HG03432 (cell line): Measurements from ENCODE around the gene RNU2-1.
"Not testable (repeated sequence)": the region's sequence is repeated elsewhere in the genome, so short reads cannot be mapped to it uniquely, and the experiment has no call there.

Experiments used
- ATAC-seq: cut with Tn5 transposase; IDR thresholded peaks from one replicate; pipeline ENCODE4 v1.9.1; 2021; ENCODE audit warnings: mild to moderate bottlenecking, moderate library complexity; ENCODE audit not compliant: unreplicated experiment

Gene RNU2-1

GRCh38 chr17:43216762-43217613, 16.8 kb downstream of the RNU2-1 start:
- ATAC-seq: no peak

- ATAC-seq: no peak
These were observed 17.4 kb downstream of the RNU2-1 start for GRCh38 chr17:43216369-43216761.

- no peak for ATAC-seq
These were observed 18.4 kb downstream of the RNU2-1 start for GRCh38 chr17:43215341-43215740.

GRCh38 chr17:43213545-43213944, 20.2 kb downstream of the RNU2-1 start:
- no peak for ATAC-seq

- ATAC-seq: no peak
These were observed 20.9 kb downstream of the RNU2-1 start for GRCh38 chr17:43212641-43213490.

GRCh38 chr17:43211480-43212402, 22.0 kb downstream of the RNU2-1 start, which contains the start of gene TMEM106A:
TMEM106A (plus strand) TSS chr17:43211875; CDS start chr17:43213042, 1,167 bp downstream.
- ATAC-seq: peak; percentile 70

- ATAC-seq: no peak
These were observed 22.7 kb downstream of the RNU2-1 start for GRCh38 chr17:43211123-43211479.

- ATAC-seq: no peak
These were observed 23.2 kb downstream of the RNU2-1 start for GRCh38 chr17:43210576-43210975.

- ATAC-seq: not testable (repeated sequence)
These were observed 30.8 kb downstream of the RNU2-1 start for GRCh38 chr17:43203013-43203412.

GRCh38 chr17:43200127-43200526, 33.6 kb downstream of the RNU2-1 start:
- no peak for ATAC-seq

- no peak for ATAC-seq
These were observed 34.1 kb downstream of the RNU2-1 start for GRCh38 chr17:43199633-43200032.

GRCh38 chr17:43193251-43193650, 40.5 kb downstream of the RNU2-1 start:
- no peak for ATAC-seq

- not testable (repeated sequence) for ATAC-seq
These were observed 47.1 kb downstream of the RNU2-1 start for GRCh38 chr17:43186656-43187055.

GRCh38 chr17:43183921-43184320, 49.9 kb downstream of the RNU2-1 start:
- ATAC-seq: no peak
